HG03159 (cell line): Measurements from ENCODE around the gene KLHDC8A.

Experiments
- ATAC-seq: cut with Tn5 transposase; IDR thresholded peaks from one replicate; pipeline ENCODE4 v1.9.1; 2021; ENCODE audit warnings: mild to moderate bottlenecking, moderate library complexity; ENCODE audit not compliant: unreplicated experiment

KLHDC8A gene

GRCh38 chr1:205323794-205324193 is 32.9 kb downstream of the KLHDC8A start:
- ATAC-seq, result no peak

GRCh38 chr1:205321959-205322283 is 34.8 kb downstream of the KLHDC8A start:
- no peak for ATAC-seq

- ATAC-seq, result no peak
Measured at GRCh38 chr1:205321162-205321958, 35.4 kb downstream of the KLHDC8A start, which contains the start of gene NUAK2. Gene NUAK2 (minus strand): TSS chr1:205321745. CDS start chr1:205321628, 117 bp downstream.

GRCh38 chr1:205319081-205320018 is 37.4 kb downstream of the KLHDC8A start:
- no peak for ATAC-seq

- no peak for ATAC-seq
Measured at GRCh38 chr1:205318231-205318991, 38.3 kb downstream of the KLHDC8A start.

- no peak for ATAC-seq
Measured at GRCh38 chr1:205317311-205317917, 39.3 kb downstream of the KLHDC8A start.

GRCh38 chr1:205316161-205316566 is 40.6 kb downstream of the KLHDC8A start:
- no peak for ATAC-seq

- no peak for ATAC-seq
Measured at GRCh38 chr1:205315008-205315618, 41.6 kb downstream of the KLHDC8A start.

GRCh38 chr1:205313563-205314308 is 43.0 kb downstream of the KLHDC8A start:
- ATAC-seq, result no peak

- ATAC-seq, result no peak
Measured at GRCh38 chr1:205312866-205313562, 43.7 kb downstream of the KLHDC8A start.

- ATAC-seq, result no peak
Measured at GRCh38 chr1:205310976-205311704, 45.6 kb downstream of the KLHDC8A start.

- no peak for ATAC-seq
Measured at GRCh38 chr1:205309741-205310140, 47.0 kb downstream of the KLHDC8A start.

GRCh38 chr1:205306929-205307566 is 49.7 kb downstream of the KLHDC8A start:
- ATAC-seq, result no peak

GRCh38 chr1:205304695-205305070 is 52.0 kb downstream of the KLHDC8A start:
- no peak for ATAC-seq

GRCh38 chr1:205304046-205304694 is 52.6 kb downstream of the KLHDC8A start:
- ATAC-seq, result no peak

GRCh38 chr1:205303247-205303888 is 53.4 kb downstream of the KLHDC8A start:
- ATAC-seq, result no peak
